ENCODE results near the gene COMMD1. TPM values are rescaled to one million over a fixed set of nuclear protein-coding genes. Genes with fewer than 3 reads are reported as not detected.
"Not testable (repeated sequence)": the region's sequence is repeated elsewhere in the genome, so short reads cannot be mapped to it uniquely, and the experiment has no call there.

COMMD1 gene
- total RNA-seq, 1 donor from 2014 or later, result 43.6 TPM

DNA sequence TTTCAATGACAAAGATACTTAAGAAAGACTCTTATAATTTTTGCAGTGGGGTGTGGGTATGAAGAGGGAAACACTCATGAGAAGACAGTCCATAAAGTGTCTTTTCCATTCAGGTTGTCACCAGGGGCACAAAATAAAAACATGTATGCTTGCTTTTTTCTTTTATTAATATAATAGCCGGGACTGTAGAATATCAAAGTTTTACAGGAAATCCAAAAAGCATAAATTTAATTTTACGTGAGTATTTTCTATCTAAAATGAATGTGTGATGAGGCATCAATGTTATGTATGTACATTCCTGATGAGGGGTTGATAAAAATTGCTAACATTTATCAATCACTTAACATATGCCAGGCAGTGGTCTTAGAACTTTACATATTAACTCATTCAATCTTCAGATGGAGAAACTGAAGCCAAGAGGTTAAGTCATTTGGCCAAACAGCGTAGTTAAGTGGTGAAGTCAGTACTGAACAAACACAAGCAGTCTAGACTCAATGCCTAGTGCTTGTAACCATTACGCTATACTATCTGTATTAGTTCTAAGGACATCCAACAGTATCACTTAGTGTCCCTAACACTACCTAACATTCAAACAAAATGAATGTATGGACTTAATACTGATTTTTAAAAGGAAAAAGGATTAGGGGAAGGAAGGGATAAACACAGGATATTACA, 27.8 kb upstream of the COMMD1 start:
- Mint-ChIP-seq H3K9me3 (no peaks in the 10 kb centered on the region), H3K4me3 (no peak overlapping the region), H3K4me1 (ENCODE audit: unreplicated experiment) (no peaks in the 10 kb centered on the region), H3K27ac (no peak overlapping the region), H3K36me3 (peaks cover 22% of the 10 kb centered on the region), H3K27me3 (no peaks in the 10 kb centered on the region)
- no peak for DNase-seq (ENCODE audit: extremely low spot score, unreplicated experiment)
- TF ChIP-seq, protein P1, sequence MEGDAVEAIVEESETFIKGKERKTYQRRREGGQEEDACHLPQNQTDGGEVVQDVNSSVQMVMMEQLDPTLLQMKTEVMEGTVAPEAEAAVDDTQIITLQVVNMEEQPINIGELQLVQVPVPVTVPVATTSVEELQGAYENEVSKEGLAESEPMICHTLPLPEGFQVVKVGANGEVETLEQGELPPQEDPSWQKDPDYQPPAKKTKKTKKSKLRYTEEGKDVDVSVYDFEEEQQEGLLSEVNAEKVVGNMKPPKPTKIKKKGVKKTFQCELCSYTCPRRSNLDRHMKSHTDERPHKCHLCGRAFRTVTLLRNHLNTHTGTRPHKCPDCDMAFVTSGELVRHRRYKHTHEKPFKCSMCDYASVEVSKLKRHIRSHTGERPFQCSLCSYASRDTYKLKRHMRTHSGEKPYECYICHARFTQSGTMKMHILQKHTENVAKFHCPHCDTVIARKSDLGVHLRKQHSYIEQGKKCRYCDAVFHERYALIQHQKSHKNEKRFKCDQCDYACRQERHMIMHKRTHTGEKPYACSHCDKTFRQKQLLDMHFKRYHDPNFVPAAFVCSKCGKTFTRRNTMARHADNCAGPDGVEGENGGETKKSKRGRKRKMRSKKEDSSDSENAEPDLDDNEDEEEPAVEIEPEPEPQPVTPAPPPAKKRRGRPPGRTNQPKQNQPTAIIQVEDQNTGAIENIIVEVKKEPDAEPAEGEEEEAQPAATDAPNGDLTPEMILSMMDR (conservative IDR thresholded peaks at IDR 0.05), result no peak

- H3K27ac Mint-ChIP-seq, result no peak overlapping the region
- TF ChIP-seq, protein P1 (conservative IDR thresholded peaks at IDR 0.05), result no peak
- DNase-seq (ENCODE audit: extremely low spot score, unreplicated experiment), result no peak
- no peaks in the 10 kb centered on the region for H3K4me1 Mint-ChIP-seq (ENCODE audit: unreplicated experiment)
- no peak overlapping the region for H3K4me3 Mint-ChIP-seq
- no peaks in the 10 kb centered on the region for H3K27me3 Mint-ChIP-seq
- peaks cover 17% of the 10 kb centered on the region for H3K36me3 Mint-ChIP-seq
- no peaks in the 10 kb centered on the region for H3K9me3 Mint-ChIP-seq
Measured at GRCh38 chr2:61878761-61879160, 26.7 kb upstream of the COMMD1 start.

- H3K36me3 Mint-ChIP-seq, result peaks cover 14% of the 10 kb centered on the region
- not testable (repeated sequence) for H3K4me3 Mint-ChIP-seq; H3K27me3 Mint-ChIP-seq; H3K27ac Mint-ChIP-seq; H3K9me3 Mint-ChIP-seq; DNase-seq (ENCODE audit: extremely low spot score, unreplicated experiment); H3K4me1 Mint-ChIP-seq (ENCODE audit: unreplicated experiment)
Measured at GRCh38 chr2:61879351-61879750, 26.1 kb upstream of the COMMD1 start.

DNA sequence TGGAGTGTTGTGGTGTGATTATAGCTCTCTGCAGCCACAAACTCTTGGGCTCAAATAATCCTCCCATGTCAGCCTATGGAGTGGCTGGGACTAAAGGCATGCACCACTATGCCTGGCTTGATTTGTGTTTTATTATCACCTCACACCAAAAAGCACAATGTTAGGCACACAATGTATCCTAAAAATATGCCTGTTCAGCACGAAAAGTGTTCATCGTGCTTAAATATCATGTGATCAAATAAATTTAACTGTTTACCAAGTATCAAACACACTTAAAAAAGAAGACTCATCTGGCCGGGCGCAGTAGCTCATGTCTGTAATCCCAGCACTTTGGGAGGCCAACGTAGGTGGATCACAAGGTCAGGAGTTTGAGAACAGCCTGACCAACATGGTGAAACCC, 22.6 kb upstream of the COMMD1 start:
- Mint-ChIP-seq H3K27me3 (no peaks in the 10 kb centered on the region), H3K36me3 (peaks cover 11% of the 10 kb centered on the region), H3K4me1 (ENCODE audit: unreplicated experiment) (peaks cover 15% of the 10 kb centered on the region), H3K9me3 (no peaks in the 10 kb centered on the region), H3K4me3 (no peak overlapping the region), H3K27ac (no peak overlapping the region)
- TF ChIP-seq, protein P1 (conservative IDR thresholded peaks at IDR 0.05), result no peak
- no peak for DNase-seq (ENCODE audit: extremely low spot score, unreplicated experiment)

DNA sequence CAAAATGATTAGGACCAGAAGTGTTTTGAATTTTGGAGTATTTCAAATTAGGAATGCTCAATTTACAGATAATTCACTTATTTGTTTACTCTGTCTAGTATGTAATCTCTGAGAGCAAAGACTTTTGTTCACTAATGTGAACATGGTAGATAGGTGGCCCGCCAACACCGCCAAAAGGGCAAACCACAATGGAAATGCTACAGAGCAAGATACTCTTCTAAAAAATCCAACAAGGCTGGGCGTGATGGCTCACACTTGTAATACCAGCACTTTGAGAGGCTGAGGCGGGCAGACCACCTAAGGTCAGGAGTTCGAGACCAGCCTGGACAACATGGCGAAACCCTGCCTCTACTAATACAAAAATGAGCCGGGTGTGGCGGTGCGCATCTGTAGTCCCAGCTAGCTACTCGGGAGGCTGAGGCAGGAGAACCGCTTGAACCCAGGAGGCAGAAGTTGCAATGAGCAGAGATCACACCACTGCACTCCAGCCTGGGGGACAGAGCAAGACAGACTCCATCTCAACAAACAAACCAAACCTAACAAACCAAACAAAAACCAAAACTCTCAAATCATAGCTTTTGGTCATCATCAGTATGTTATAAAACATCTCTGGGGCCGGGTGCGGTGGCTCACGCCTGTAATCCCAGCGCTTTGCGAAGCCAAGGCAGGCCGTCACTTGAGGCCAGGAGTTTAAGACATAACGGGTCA, 19.4 kb upstream of the COMMD1 start:
- H3K27ac Mint-ChIP-seq, result no peak overlapping the region

More for the DNA sequence above, 19.4 kb upstream of the COMMD1 start:
- no peaks in the 10 kb centered on the region for H3K27me3 Mint-ChIP-seq
- peak overlapping the region; percentile 99 for H3K4me3 Mint-ChIP-seq
- no peak for DNase-seq (ENCODE audit: extremely low spot score, unreplicated experiment)
- H3K9me3 Mint-ChIP-seq, result no peaks in the 10 kb centered on the region
- peaks cover 12% of the 10 kb centered on the region for H3K36me3 Mint-ChIP-seq
- peaks cover 24% of the 10 kb centered on the region for H3K4me1 Mint-ChIP-seq (ENCODE audit: unreplicated experiment)
- TF ChIP-seq, protein P1 (conservative IDR thresholded peaks at IDR 0.05), result no peak

Measured in type B pancreatic cell (in vitro differentiated cells).